NCI-H128 (cell line): ENCODE measurements around the gene LRMDA.

Source experiments
- DNase-seq: peaks from one replicate; lab custom pipeline; 2025; ENCODE audit not compliant: unreplicated experiment; lab: John Stamatoyannopoulos, UW

Gene LRMDA

DNA sequence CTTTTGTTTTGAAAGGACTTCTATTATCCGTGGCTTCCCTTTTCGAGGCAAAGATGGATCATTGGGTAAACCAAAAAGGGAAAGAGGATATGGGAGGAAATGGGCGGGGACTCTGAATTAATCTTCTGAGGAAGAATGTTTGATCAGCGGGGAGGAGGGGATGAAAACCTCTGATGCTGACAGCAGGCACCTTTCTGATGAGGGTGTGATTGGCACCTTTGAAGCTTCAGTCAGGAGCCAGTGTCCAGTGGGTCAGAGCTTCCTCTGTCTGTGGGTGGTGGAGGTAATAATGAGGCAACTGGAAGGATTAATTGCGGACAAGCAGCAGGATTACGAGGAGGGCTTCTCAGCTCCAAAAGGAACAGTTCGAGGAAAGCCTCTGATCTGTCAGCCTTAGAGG lies 877.6 kb downstream of the LRMDA start:
- DNase-seq, result no peak

DNA sequence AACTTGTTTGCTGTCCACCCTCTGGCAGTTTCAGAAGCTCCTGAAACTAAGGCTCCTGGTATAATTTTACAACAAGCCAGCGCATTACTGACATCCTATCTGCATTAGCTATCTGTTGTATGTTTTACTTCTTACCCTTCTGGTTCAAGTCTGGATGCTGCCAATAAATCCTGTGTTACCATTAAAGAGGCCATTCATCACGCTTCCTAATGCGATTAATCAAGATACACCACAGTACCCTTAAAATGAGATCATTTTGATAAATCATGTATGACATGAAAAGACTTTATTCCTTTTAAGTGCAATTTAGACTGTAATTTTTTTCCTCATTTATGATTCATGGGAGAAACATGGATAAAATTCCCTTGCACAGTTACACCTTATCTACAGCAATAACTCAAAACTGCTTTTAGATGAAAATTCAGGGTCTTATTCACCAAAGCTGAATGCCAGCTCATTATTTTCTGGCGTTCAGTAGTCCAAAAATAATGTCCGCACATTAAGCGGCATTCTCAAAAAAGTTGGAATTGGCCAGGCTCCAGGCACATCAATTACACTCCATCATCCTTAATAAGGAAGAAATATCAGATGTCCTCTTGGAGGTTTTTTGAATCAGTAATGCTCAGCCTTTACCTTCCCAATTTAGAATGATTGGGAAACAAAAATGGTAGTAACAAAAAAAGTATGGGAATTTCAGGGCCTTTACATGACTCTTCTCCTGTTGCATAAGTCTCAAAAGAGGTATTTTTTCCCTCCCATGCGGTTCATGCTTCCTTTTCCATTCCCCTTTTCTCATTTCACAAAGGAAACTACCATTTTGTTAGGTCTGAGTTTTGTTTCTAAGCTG lies 878.5 kb downstream of the LRMDA start:
- no peak for DNase-seq

- no peak for DNase-seq
Observed at GRCh38 chr10:76310588-76311080, 879.2 kb downstream of the LRMDA start.

DNA sequence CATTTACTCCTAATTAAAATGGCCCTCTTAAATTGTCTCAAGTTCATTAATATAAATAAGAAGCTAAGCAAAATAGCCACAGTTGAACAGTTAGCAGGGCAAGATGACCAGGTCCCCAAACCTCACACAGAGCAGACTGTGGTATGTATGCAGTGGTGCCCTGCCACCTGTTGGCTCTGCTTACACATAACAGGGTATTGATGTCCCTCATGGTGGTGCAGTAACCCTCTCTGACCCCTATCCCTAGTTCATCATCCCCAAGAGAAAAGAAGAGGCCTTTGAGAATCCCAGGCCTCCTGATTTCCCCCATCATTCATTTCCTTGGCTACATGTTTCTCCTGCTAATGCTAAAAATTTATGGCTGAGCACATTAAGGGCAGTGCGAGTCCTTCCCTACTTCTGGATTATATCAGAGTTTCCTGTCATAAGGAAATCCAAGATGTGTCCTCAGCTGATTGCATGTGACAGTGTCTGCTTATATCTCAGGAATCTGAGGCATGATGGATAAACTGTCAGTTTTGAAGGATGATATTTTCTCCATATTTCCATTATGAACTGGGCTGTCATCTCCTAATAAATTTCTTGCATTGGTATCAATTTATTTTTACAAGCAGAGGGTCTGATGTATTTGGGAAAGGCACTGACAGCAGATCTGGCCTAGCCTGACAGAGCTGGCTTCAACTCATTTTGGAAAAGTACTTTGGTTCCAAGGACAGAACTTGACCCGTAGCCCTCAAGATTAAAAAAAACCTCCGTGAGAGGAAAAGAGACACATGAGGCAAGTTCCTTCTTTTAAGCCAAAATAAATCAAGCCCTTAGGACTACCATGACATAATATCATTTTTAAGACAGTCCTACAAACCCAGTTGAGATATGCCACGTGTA lies 880.6 kb downstream of the LRMDA start:
- no peak for DNase-seq

- DNase-seq, result no peak
Observed at GRCh38 chr10:76315240-76315639, 883.8 kb downstream of the LRMDA start.

GRCh38 chr10:76316234-76316633 lies 884.8 kb downstream of the LRMDA start:
- DNase-seq, result no peak

GRCh38 chr10:76317078-76317477 lies 885.7 kb downstream of the LRMDA start:
- DNase-seq, result no peak

- DNase-seq, result no peak
Observed at GRCh38 chr10:76318211-76318610, 886.8 kb downstream of the LRMDA start.

DNA sequence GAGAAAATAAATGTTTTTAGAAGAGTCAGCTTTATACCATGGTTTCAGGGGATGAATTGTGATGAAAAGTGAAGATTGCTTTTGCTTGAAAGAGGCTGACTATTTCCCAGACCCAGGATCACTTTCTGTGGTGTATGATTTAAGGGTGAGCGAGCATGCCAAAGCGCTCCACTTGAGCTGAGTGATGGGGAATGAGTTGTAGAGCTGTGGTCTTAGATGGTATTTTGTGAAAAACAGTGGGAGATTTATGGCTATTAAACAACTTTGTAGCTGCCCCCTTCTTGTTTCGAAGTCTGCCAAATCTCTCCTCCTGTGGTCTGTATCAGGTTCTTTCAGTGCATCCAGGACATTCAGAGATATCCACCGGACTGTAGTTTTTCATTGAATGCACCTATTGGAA lies 888.2 kb downstream of the LRMDA start:
- no peak for DNase-seq

DNA sequence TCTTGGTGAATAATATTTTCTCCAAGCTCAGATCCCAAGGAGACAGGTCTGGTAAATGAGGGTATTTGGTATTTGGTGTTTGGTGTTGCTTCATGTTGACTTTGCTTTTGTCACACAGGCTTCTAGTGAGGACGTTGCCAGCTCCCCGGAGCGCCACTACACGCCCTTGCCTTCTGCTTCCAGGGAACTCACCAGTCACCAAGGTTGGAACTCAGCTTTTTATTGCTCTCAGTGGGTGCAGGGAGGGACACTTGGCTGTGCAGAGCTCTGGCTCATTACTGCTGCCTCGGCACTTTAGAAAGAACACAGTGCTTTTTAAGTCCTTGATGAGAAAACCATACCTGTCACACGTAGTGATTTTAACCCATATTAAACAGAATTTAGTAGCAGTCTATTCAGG lies 892.9 kb downstream of the LRMDA start:
- no peak for DNase-seq

- no peak for DNase-seq
Observed at GRCh38 chr10:76327441-76327840, 896.0 kb downstream of the LRMDA start.

GRCh38 chr10:76328348-76328747 lies 896.9 kb downstream of the LRMDA start:
- no peak for DNase-seq

- no peak for DNase-seq
Observed at GRCh38 chr10:76329891-76330575, 898.6 kb downstream of the LRMDA start.

DNA sequence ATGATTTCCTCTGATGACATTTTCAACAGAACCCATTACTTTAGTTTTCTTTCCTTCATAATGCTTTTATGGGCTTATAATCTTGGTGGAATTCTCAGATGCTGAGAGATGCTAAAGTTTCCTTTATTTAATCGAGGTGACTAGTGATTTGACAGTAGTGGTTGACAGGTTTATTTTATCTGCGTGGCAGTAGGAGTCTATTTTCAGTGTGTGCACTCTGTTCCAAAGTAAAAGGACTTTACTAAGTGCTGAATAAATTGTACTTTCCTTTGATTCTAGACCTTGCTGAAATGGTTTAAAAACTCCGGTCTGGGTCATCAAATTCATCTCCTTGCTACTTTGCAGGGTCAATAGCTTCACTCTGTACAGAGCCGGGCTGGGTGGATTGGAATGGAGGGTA lies 900.3 kb downstream of the LRMDA start:
- no peak for DNase-seq

GRCh38 chr10:76333326-76333725 lies 901.9 kb downstream of the LRMDA start:
- DNase-seq, result no peak

DNA sequence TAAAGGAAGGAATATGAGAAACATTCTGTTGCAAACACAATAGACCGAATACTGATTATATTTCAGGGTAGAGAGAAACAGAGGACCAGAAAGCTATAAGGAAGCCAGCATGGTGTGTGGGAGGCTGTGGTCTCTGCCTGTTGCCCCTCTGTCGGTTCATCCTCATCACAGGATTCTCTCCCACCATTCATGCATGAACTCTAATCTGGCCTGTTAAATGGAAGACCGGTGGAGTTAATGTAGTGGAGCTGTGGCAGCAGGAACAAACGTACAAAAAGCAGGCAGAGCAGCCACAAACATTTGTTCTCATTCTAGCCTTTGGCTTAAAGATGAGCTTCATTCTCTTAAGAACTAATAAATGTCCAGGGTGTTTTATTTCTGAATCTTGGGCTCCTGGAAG lies 902.4 kb downstream of the LRMDA start:
- DNase-seq, result no peak

DNA sequence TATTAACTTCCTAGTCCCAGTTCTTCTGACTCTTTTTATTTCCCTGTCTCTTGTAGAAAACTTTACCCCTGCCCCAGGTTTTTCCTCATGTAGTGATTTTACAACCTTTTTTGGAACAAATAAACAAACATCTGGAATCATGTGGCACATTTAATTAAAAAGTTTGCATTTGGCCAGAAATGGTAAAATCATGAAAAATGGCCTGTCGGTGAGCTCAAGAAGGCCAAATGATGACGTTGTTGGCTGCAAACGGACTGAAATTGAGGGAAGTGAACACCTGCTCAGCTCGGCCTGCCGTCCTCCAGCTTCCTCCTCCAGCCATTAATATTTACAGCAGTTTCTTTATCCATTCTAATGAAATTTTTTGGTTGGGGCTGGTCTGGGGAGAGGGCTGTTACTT lies 902.8 kb downstream of the LRMDA start:
- DNase-seq, result no peak

DNA sequence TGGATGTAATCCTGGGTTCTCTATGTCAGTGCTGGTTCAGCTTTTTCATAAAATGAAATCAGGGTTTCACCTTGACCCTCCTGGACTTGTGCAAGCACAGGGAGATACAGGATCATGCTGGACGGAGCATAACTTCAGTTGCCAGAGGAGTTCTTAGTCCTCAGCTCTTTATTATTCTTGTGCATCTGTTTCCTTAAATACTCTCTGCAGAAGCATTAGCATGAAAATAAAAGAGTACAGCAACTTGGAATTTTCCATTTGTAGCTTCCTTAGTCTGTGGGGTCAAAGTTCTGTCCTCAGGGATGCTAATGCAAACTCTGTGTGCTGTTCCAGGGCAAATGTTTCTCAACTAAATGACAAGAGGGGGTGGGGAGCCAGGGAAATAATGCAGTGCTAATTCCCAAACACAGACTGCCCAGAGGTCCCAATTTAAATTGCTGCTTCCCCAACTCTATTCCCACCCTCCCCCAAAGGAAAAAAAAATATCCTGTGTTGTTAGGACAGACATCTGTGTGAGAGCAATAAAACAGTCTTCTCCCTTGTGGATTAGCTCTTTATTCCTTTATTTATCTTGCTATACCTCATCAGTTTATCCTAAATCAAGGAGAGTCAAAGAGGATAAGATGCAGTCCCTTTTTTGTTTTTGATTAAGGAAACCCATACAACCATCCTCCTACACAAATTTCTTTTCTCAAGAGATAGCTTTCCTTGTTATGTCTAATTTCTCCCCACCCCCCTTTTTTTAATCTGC lies 905.0 kb downstream of the LRMDA start:
- DNase-seq, result no peak

DNA sequence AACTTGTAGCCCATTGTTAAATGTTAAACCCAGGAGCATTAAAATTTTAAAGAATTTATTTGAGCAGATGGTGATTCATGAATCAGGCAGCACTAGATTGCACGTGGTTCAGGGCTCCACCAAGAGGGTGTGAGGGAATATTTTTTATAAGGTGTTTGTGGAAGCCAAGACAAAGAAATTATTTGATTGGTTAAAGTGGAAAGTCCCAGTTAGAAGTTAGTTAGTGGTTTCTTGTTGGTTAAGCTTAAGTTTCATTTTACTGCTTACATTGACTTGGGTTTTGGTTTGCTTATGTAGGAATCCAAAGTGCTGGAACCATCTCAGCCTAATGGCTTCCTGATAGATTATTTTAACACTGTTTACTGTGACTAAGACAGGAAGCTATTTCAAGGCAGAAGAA lies 906.2 kb downstream of the LRMDA start:
- no peak for DNase-seq

- no peak for DNase-seq
Observed at GRCh38 chr10:76338187-76338586, 906.8 kb downstream of the LRMDA start.

GRCh38 chr10:76341740-76342139 lies 910.3 kb downstream of the LRMDA start:
- no peak for DNase-seq
